ENCODE measurements around the gene SORCS3.

- TF ChIP-seq CTCF (optimal IDR thresholded peaks at IDR 0.05 in 1 of 3, IDR thresholded peaks at IDR 0.05 in 1 of 3, conservative IDR thresholded peaks at IDR 0.05 in 1 of 3; ENCODE audit: extremely low read depth in 1 of 3, insufficient read depth in 2 of 3, low read length in 3 of 3) (no peak), EZH2 (IDR thresholded peaks at IDR 0.05; ENCODE audit: low read length) (no peak)
These were observed 32.8 kb upstream of the SORCS3 start for GRCh38 chr10:104608091-104608828.
